IPS-15b (cell line): ENCODE data around the gene INPP5D.

ENCODE experiments used
- H3K27me3 ChIP-seq: one replicate; pipeline ENCODE4 v1.6.1; 2013; ENCODE audit warnings: low read length; ENCODE audit not compliant: control insufficient read depth, insufficient read depth
- H3K36me3 ChIP-seq: one replicate; pipeline ENCODE4 v1.6.1; 2013; ENCODE audit warnings: low read length; ENCODE audit not compliant: control insufficient read depth, insufficient read depth
- H3K4me1 ChIP-seq: one replicate; pipeline ENCODE4 v1.6.1; 2013; ENCODE audit warnings: mild to moderate bottlenecking, low read length; ENCODE audit not compliant: control insufficient read depth, insufficient read depth
- H3K4me3 ChIP-seq: one replicate; pipeline ENCODE4 v1.5.1; 2013; ENCODE audit warnings: low read depth, low read length
- H3K9ac ChIP-seq: one replicate; pipeline ENCODE4 v1.6.1; 2013; ENCODE audit warnings: low read depth, mild to moderate bottlenecking, low read length
- H3K9me3 ChIP-seq: one replicate; pipeline ENCODE4 v1.6.1; 2013; ENCODE audit warnings: mild to moderate bottlenecking, low read length; ENCODE audit not compliant: control insufficient read depth, insufficient read depth

The INPP5D gene

DNA sequence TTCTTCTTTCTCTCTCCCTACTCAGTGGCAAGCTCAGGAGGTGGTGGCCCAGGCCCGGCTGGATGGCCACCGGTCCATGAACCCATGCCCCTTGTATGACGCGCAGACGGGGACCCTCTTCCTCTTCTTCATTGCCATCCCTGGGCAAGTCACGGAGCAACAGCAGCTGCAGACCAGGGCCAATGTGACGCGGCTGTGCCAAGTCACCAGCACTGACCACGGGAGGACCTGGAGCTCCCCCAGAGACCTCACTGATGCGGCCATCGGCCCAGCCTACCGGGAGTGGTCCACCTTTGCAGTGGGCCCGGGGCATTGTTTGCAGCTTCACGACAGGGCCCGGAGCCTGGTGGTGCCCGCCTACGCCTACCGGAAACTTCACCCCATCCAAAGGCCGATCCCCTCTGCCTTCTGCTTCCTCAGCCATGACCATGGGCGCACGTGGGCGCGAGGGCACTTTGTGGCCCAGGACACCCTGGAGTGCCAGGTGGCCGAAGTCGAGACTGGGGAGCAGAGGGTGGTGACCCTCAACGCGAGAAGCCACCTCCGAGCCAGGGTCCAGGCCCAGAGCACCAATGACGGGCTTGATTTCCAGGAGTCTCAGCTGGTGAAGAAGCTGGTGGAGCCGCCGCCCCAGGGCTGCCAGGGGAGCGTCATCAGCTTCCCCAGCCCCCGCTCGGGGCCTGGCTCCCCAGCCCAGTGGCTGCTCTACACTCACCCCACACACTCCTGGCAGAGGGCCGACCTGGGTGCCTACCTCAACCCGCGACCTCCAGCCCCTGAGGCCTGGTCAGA, 25.9 kb upstream of the INPP5D start:
- Histone ChIP-seq H3K4me1 (no peaks in the 10 kb centered on the region), H3K27me3 (no peaks in the 10 kb centered on the region), H3K9ac (no peak overlapping the region), H3K9me3 (no peaks in the 10 kb centered on the region), H3K36me3 (no peaks in the 10 kb centered on the region), H3K4me3 (no peak overlapping the region)

DNA sequence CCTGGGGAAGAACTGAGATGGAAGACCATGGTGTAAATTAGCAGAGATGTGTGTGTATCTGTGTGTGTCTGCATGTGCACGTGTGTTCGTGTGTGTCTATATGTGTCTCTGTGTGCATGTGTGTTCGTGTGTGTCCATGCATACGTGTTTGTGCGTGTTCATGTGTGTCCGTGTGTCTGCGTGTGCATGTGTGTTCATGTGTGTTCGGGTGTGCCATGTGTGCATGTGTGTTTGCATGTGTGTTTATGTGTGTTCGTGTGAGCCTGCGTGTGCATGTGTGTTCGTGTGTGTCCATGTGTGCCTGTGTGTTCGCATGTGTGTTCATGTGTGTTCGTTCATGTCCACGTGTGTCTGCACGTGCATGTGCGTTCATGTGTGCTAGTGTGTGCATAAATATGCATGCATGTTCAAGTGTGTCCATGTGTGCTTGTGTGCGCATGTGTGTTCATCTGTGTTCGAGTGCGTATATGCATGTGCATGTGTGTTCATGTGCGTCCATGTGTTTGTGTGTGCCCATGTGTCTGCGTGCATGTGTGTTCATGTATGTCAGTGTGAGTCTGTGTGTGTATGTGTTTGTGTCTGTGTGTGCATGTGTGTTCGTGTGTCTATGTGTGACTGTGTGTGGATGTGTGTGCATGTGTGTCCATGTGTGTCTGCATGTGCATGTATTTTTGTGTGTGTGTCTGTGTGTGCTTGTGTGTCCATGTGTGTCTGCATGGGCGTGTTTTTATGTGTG, 24.5 kb upstream of the INPP5D start:
- no peaks in the 10 kb centered on the region for H3K4me1 ChIP-seq
- no peaks in the 10 kb centered on the region for H3K9me3 ChIP-seq
- no peak overlapping the region for H3K9ac ChIP-seq
- no peaks in the 10 kb centered on the region for H3K36me3 ChIP-seq
- no peak overlapping the region for H3K4me3 ChIP-seq
- no peaks in the 10 kb centered on the region for H3K27me3 ChIP-seq

DNA sequence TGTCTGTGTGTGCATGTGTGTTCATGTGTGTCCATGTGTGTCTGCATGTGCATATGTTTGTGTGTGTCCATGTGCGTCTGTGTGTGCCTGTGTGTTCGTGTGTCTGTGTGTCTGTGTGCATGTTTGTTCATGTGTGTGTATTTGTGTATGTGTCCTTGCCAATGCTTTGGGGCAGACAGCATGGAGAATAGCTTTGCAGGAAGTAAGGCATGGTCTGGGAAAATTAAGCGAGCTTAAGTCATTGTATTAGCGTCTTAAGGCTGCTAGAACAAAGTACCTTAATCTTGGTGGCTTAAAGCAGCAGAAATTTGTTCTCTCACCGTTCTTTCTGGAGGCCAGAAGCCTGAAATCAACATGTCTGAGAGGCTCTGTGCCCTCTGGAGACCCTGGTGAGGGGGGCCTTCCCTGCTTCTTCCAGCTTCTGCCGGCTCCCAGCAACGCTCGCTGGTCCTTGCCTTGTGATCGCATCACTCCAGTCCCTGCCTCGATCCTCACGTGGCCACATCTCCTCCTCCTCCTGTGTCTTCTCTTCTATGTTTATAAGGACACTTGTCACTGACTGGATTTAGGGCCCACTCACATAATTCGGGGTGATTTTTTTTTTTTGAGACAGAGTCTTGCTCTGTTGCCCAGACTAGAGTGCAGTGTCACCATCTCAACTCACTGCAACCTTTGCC, 23.8 kb upstream of the INPP5D start:
- Histone ChIP-seq H3K9ac (no peak overlapping the region), H3K4me1 (no peaks in the 10 kb centered on the region), H3K4me3 (no peak overlapping the region), H3K27me3 (no peaks in the 10 kb centered on the region), H3K9me3 (no peaks in the 10 kb centered on the region), H3K36me3 (no peaks in the 10 kb centered on the region)

DNA sequence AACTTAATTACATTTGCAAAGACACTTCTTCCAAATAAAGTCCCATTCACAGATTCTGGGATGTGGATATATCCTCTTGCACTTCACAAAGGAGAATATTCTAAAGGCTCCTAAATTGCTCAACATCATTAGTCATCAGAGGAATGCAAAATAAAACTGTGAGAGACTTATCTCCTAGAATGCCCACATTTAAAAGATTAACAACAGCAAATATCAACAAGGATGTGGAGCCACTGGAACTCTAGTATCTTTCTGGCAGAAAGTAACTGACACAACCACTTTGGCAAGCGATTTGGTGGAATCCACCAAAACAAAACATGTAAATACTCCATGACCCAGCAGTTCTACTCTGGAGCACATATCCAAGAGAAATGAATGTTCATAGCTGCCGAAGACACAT, 23.1 kb upstream of the INPP5D start:
- no peaks in the 10 kb centered on the region for H3K4me1 ChIP-seq
- no peaks in the 10 kb centered on the region for H3K27me3 ChIP-seq
- no peak overlapping the region for H3K9ac ChIP-seq
- no peak overlapping the region for H3K4me3 ChIP-seq
- no peaks in the 10 kb centered on the region for H3K9me3 ChIP-seq
- no peaks in the 10 kb centered on the region for H3K36me3 ChIP-seq

DNA sequence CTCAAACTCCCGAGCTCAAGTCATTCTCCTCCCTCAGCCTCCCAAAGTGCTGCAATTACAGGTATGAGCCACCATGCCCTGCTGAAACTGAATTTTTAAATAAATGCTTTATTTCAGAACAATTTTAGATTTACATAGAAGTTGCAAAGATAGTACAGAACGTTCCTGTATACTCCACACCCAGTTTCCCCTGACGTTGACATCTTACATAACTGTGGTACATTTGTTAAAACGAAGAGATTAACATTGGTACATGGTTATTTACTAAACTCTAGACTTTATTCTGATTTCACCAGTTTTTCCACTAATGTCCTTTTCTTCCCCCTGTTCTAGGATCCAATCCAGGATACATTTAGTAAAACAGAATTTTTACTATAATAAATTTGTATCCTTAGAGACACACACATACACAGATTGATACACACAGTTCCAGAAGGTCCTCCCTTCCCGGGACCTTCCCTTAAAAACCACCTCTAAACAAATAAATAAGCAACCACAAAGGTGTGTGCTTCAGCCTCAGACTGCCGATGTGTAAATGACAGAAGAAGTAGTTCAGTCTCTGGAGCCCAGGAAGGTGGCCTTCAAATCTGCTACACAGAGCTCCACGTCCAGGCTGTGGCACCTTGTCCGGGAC, 20.8 kb upstream of the INPP5D start:
- Histone ChIP-seq H3K4me3 (no peak overlapping the region), H3K4me1 (no peaks in the 10 kb centered on the region), H3K9ac (no peak overlapping the region), H3K27me3 (no peaks in the 10 kb centered on the region), H3K36me3 (no peaks in the 10 kb centered on the region), H3K9me3 (no peaks in the 10 kb centered on the region)

DNA sequence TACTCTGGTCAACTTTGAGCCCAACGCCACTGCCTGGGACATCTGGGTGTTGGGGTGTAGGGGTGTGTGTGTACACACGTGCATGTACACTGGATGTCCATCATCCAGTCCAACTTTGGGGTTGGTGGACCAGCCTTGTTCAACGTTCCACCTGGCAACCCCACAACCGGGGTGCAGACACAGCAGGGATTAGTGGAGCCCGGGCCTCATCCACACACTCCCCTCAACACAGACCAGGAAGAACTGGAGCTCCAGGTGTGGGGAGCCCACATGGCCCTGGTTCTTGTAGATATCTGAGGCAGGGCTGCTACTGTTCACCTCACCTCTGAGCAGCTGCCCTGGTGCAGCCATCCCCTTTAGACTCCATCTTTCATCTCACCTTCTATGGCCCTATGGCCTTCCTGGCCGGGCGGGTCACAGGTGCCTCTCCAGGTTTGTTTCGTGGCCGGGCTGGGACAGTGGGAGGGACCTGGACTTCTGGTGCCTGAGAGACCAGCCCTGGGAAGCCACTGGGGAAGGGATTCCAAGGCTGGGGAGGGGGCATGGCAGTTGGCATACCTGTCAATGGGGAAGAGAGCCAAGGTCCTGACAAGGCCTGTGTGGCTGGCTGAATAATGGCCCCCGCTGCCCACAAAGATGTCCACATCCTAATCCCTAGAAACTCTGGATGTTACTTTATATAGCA, 20.2 kb upstream of the INPP5D start:
- Histone ChIP-seq H3K9ac (no peak overlapping the region), H3K4me3 (no peak overlapping the region), H3K4me1 (no peaks in the 10 kb centered on the region), H3K27me3 (no peaks in the 10 kb centered on the region), H3K36me3 (no peaks in the 10 kb centered on the region), H3K9me3 (no peaks in the 10 kb centered on the region)

DNA sequence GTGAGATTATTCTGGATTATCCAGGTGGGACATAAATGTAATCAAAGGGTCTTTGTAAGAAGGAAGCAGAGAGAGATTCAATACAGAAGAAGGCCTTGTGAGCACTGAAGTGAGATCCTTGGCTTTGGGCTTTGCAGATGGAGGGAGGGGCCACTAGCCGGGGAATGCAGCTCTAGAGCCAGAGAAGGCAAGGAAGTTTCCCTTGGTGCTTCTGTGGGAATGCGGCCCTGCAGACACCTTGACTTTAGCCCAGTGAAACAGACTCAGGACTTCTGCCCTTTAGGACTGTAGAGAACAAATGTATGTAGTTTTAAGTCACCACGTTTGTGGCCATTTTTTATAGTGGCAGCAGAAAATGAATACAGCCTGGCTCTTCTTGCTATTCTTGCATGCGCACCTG, 19.6 kb upstream of the INPP5D start:
- no peaks in the 10 kb centered on the region for H3K9me3 ChIP-seq

DNA sequence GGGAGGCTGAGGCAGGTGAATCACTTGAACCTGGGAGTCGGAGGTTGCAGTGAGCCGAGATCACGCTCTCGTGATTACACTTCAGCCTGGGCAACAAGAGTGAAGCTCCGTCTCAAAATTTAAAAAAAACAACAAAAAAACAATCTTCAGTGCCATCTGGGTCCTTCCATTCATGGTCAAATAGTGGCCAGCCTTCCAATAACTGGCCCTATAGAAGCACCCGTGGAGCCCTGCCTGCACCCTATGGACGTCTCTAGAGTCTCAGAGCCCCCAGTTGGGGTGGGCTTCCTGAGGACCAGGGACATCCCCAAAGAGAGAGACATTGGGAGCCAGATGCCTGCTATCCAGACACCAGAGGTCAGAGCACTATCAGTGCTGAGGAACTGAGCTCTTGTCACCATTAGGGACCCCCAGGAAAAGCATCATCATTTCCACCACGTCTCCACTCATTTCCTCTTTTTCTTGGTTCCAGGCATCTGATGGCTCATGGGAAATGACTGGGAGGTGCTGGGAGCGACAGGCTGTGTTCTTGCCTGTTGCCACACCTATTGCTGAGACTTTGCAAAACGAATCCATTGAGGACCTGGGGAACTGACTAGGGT, 18.3 kb upstream of the INPP5D start:
- no peaks in the 10 kb centered on the region for H3K4me1 ChIP-seq

More for the DNA sequence above, 19.6 kb upstream of the INPP5D start:
- Histone ChIP-seq H3K9ac (no peak overlapping the region), H3K4me3 (no peak overlapping the region), H3K27me3 (no peaks in the 10 kb centered on the region), H3K4me1 (no peaks in the 10 kb centered on the region), H3K36me3 (no peaks in the 10 kb centered on the region)

DNA sequence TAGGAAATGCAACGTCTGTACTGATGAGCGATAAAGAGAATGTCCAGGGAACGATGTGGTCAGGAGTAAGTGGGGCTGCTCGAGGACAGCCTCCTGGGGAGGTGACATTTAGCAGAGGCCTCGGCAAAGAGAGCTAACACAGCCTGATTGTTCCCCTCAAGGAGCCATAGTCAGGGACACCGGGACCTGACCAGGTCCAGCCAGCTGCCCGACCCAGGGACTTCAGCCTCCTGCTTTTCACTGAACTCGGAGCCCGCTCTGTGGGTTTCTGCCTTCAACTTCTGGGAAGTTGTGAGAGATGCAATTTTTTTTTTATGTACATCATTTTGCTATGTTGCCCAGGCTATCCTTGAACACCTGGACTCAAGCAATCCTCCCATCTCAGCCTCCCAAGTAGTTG, 17.6 kb upstream of the INPP5D start:
- Histone ChIP-seq H3K27me3 (no peaks in the 10 kb centered on the region), H3K4me3 (no peak overlapping the region), H3K9me3 (no peaks in the 10 kb centered on the region), H3K36me3 (peaks cover 2% of the 10 kb centered on the region), H3K9ac (no peak overlapping the region), H3K4me1 (no peaks in the 10 kb centered on the region)

More for the DNA sequence above, 18.3 kb upstream of the INPP5D start:
- no peak overlapping the region for H3K4me3 ChIP-seq
- H3K9me3 ChIP-seq = no peaks in the 10 kb centered on the region
- peaks cover 2% of the 10 kb centered on the region for H3K36me3 ChIP-seq
- no peaks in the 10 kb centered on the region for H3K27me3 ChIP-seq
- H3K9ac ChIP-seq = no peak overlapping the region

DNA sequence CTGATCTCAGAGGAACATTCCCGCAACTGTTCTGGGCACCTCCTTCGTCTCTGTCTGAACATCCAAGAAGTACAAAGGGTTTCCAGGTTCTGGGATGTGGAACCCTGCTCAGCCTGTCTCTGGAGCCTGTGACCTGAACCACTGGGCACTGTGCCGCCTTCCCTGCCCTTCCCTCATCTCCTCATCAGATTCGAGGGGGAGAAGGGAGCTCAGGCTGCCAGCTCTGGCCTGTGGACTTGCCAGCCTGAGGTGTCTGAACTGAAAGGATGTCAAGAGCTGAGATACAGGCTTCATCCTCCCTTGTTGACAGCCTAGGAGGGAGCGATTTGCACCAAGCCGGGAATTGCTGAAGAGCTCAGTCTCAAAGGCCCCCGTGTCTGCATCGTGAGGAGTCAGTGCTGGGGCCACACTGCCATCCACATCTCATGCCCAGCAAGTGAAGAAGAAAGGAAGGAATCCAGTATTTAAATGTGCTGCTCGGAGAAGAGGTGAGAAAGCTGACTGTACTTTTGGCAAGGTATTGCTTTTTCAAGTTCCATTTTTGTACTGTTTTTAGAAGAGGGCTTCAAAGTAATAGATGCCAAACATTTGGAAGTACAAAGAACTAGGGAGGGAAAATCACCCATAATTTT, 15.1 kb upstream of the INPP5D start:
- peaks cover 2% of the 10 kb centered on the region for H3K36me3 ChIP-seq
- H3K4me1 ChIP-seq = peaks cover 1% of the 10 kb centered on the region
- no peak overlapping the region for H3K4me3 ChIP-seq
- no peak overlapping the region for H3K9ac ChIP-seq
- H3K9me3 ChIP-seq = no peaks in the 10 kb centered on the region
- no peaks in the 10 kb centered on the region for H3K27me3 ChIP-seq
